ENCODE data around the gene TMEM82. TPM values are rescaled to one million over a fixed set of nuclear protein-coding genes. Genes with fewer than 3 reads are reported as not detected.

TMEM82 gene
- total and polyA plus RNA-seq, 2 of the 13 experiments (the other 11 are each of a cell fraction or from before 2014, with no cell fraction given) = 0.24 to 0.97 TPM

DNA sequence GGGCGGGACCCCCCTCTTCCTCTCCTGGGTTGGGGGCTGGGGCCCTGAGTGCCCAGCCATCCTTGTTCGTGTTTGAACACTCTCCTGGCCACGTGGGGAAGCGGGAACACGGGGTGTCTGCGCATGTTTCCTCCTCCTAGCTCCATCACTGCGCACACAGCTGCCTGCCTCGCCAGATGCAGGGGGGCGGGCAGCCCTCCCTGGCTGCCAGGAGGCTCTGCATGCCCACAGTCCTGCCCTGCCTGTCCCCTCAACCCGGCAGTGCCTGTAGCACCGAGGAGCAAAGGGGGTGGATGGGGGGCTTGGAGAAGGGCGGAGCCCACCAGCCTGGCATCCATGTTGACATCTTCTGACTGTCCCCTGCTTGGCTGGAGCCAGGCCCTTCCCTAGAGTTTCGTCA lies 8.0 kb upstream of the TMEM82 start:
- TF ChIP-seq MXD4 (CRISPR knock-in tag; IDR thresholded peaks at IDR 0.05) = no peak
- TF ChIP-seq, protein P1, sequence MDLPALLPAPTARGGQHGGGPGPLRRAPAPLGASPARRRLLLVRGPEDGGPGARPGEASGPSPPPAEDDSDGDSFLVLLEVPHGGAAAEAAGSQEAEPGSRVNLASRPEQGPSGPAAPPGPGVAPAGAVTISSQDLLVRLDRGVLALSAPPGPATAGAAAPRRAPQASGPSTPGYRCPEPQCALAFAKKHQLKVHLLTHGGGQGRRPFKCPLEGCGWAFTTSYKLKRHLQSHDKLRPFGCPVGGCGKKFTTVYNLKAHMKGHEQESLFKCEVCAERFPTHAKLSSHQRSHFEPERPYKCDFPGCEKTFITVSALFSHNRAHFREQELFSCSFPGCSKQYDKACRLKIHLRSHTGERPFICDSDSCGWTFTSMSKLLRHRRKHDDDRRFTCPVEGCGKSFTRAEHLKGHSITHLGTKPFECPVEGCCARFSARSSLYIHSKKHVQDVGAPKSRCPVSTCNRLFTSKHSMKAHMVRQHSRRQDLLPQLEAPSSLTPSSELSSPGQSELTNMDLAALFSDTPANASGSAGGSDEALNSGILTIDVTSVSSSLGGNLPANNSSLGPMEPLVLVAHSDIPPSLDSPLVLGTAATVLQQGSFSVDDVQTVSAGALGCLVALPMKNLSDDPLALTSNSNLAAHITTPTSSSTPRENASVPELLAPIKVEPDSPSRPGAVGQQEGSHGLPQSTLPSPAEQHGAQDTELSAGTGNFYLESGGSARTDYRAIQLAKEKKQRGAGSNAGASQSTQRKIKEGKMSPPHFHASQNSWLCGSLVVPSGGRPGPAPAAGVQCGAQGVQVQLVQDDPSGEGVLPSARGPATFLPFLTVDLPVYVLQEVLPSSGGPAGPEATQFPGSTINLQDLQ (CRISPR knock-in tag; IDR thresholded peaks at IDR 0.05) = no peak
- TF ChIP-seq ZNF484 (CRISPR knock-in tag; IDR thresholded peaks at IDR 0.05; ENCODE audit: borderline replicate concordance, low read depth) = no peak
- no peak for TF ChIP-seq ZNF7 (CRISPR knock-in tag; IDR thresholded peaks at IDR 0.05)
- TF ChIP-seq ZBTB7A (CRISPR knock-in tag; IDR thresholded peaks at IDR 0.05) = no peak
- no peak for TF ChIP-seq ZNF329 (CRISPR knock-in tag; IDR thresholded peaks at IDR 0.05; ENCODE audit: low read depth)
- TF ChIP-seq, protein P2, sequence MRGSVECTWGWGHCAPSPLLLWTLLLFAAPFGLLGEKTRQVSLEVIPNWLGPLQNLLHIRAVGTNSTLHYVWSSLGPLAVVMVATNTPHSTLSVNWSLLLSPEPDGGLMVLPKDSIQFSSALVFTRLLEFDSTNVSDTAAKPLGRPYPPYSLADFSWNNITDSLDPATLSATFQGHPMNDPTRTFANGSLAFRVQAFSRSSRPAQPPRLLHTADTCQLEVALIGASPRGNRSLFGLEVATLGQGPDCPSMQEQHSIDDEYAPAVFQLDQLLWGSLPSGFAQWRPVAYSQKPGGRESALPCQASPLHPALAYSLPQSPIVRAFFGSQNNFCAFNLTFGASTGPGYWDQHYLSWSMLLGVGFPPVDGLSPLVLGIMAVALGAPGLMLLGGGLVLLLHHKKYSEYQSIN (CRISPR knock-in tag; IDR thresholded peaks at IDR 0.05; ENCODE audit: borderline replicate concordance) = no peak
- TF ChIP-seq, protein P3, sequence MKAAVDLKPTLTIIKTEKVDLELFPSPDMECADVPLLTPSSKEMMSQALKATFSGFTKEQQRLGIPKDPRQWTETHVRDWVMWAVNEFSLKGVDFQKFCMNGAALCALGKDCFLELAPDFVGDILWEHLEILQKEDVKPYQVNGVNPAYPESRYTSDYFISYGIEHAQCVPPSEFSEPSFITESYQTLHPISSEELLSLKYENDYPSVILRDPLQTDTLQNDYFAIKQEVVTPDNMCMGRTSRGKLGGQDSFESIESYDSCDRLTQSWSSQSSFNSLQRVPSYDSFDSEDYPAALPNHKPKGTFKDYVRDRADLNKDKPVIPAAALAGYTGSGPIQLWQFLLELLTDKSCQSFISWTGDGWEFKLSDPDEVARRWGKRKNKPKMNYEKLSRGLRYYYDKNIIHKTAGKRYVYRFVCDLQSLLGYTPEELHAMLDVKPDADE (CRISPR knock-in tag; IDR thresholded peaks at IDR 0.05) = no peak
- TF ChIP-seq KDM5B (CRISPR knock-in tag; IDR thresholded peaks at IDR 0.05; ENCODE audit: borderline replicate concordance) = no peak
- TF ChIP-seq ZFP62 (CRISPR knock-in tag; IDR thresholded peaks at IDR 0.05) = no peak
- TF ChIP-seq HES4 (CRISPR knock-in tag; IDR thresholded peaks at IDR 0.05; ENCODE audit: borderline replicate concordance) = no peak
- Histone ChIP-seq H3K27me3 (ENCODE audit: control insufficient read depth in 1 of 2, insufficient read depth in 2 of 2, low read length in 2 of 2) (no peaks in the 10 kb centered on the region), H2AFZ (ENCODE audit: low read length) (no peak overlapping the region), H3K27ac (ENCODE audit: extremely low read length, insufficient read depth, low read length) (no peak overlapping the region), H3K4me1 (ENCODE audit: insufficient read depth, low read length) (peaks cover 48% of the 10 kb centered on the region), H3K9ac (ENCODE audit: insufficient read depth, low read depth, low read length) (no peak overlapping the region), H3K36me3 (replicated peaks in 1 of 2; ENCODE audit: control insufficient read depth in 1 of 2, insufficient read depth in 2 of 2, low read length in 2 of 2) (peaks cover 4 to 6% of the 10 kb centered on the region in 2 experiments; a peak in 4 of 5 replicates), H3K4me2 (ENCODE audit: low read depth, low read length) (no peak overlapping the region; the same call in 1 of the 2 replicates), H4K20me1 (ENCODE audit: insufficient read depth, low read length) (no peaks in the 10 kb centered on the region), H3K79me2 (ENCODE audit: insufficient read depth, low read length) (no peaks in the 10 kb centered on the region), H3K9me3 (ENCODE audit: low read length) (no peaks in the 10 kb centered on the region), H3K4me3 (replicated peaks in 1 of 3; ENCODE audit: insufficient read depth in 1 of 3, low read depth in 2 of 3, low read length in 3 of 3) (no peak overlapping the region)
- in situ Hi-C loops (cut with HindIII; ENCODE audit: extremely low pct_ligation_motif_present, low pct_unique_long_range_greater_than_20kb) = no loop called here
- intact Hi-C loops (cut with micrococcal nuclease; ENCODE audit: unreplicated experiment) = no loop called here
- no TSS peak for BruUV-seq (replicated peaks)
- ATAC-seq (no peak), FAIRE-seq (no peak), DNase-seq (ENCODE audit: low spot score) (no peak)
- POLR2A ChIA-PET = no interaction called here
- CTCF ChIA-PET (ENCODE audit: low intra/inter-chr PET ratio, low total read pairs) = no interaction called here
- 95% methylated on average over 11 of the region's 13 CpGs for WGBS (ENCODE audit: low lambda C conversion rate)
